HG02610 (cell line): Measurements from ENCODE around the gene DOCK9.
"Not testable (repeated sequence)": the region's sequence is repeated elsewhere in the genome, so short reads cannot be mapped to it uniquely, and the experiment has no call there.

Experiments
- ATAC-seq: cut with Tn5 transposase; IDR thresholded peaks from one replicate; pipeline ENCODE4 v1.9.1; 2021; ENCODE audit warnings: mild to moderate bottlenecking, moderate library complexity; ENCODE audit not compliant: unreplicated experiment

The DOCK9 gene

DNA sequence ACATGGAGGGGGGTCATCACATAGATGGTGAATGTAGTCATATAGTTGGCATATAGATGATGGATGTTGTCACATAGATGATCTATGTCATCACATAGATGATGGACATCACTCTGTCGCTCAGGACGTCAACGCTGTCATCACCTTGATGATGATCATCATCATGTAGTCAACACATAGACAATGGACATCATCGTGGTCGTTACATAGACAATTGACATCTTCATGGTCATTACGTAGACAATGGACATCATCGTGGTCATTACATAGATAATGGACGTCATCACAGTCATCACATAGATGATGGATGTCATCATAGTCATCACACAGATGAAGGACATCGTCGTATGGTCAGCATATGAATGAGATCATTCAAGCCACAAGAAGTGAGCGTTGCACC lies 196.8 kb downstream of the DOCK9 start:
- ATAC-seq, result no peak

DNA sequence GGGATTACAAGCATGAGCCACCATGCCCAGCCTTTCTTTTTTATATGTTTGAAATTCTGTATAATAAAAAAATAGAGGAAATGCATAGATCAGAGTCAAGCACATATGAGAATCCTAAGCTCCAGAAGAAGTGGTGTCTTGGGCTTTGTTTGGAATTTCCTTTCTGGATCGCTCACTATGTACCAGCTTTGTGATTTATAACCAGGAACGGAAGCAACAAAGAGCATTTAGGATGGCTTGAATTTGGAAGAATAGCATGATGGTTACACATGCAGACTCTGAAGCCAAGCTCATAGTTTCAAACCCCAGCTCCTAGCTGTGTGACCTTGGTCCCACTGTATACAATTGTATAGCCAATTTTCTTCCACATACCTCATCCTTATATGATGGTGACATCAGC lies 197.4 kb downstream of the DOCK9 start:
- no peak for ATAC-seq

DNA sequence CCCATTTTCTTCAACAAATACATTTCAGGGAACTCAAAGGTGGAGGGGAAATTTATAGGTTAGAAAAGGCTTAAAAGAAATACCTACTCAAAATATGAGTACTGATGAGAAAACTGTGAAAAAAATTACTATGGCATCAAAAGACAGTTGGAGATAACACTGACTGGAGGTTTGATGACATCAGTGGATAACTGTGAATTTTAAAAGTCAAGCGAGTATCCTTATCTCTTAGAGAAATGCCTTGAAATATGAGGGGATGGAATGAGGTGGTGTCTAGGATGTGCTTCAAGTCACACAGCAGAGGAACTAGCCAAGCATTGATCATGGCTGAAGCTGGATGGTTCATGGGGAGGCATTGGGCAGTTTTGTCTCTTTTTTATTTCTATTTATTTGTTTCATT lies 198.2 kb downstream of the DOCK9 start:
- ATAC-seq, result no peak

DNA sequence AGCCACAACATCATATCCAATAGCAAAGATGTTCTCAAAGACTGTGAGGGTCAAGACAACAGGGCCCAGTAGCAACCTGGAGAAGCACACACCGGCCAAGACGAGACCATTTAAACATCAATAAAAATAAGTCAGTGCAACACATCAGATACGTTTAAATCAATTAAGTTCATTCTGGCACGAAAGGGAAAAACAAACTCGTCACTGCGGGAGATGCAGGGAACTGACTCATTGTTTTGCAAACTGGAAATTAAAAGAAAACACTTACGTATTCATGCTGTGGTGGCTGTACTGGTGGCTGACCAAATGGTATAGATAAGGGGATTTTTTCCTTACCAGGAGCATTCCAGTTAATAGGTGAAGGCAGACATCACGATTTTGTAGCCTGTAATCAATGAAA lies 199.1 kb downstream of the DOCK9 start:
- ATAC-seq, result no peak

DNA sequence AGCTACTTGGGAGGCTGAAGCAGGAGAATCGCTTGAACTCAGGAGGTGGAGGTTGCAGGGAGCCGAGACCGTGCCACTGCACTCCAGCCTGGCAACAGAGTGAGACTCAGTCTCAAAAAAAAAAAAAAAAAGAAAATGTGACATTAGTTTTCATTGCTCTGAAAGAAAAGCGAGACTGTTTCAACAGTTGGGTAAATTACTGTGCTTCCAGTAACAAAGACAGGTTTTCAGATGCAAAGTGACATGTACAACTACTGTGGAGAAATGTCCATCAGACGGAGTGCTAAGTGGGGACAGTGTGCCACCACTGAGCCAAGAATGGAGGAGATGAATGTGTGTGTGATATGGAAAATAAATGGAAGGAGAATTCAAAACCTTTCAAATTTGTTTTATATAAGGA lies 201.2 kb downstream of the DOCK9 start:
- ATAC-seq, result no peak

DNA sequence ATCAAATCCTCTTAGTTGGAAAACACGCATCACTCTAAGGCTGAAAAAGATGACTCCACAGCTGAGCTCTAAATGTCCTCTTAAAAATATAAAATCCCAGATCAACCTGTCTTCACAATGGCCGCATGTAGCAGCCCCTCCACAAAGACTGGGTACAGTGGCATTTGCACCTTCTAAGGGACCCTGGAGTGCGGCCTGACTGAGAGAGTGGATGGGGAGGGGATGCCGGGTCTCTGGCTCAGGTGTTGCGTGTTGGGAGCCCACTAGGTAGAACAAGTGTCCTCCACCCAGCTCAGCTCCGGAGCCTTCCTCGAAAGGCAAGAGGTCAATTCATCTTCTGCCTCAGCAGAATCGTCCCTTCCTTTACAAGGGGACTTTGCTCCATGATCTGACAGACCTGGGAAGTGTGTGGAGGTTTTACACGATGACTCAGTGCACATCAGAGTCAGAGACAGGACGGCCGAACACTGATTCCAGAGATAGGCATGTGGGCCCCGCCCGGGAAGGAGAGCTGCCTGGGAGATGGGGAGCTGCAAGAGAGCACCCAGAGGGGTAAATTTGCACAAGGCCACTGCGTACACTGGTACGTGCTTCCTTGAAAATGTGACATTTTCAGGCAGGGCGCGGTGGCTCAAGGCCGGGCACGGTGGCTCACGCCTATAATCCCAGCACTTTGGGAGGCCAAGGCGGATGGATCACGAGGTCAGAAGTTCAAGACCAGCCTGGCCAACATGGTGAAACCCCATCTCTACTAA lies 201.8 kb downstream of the DOCK9 start:
- no peak for ATAC-seq

DNA sequence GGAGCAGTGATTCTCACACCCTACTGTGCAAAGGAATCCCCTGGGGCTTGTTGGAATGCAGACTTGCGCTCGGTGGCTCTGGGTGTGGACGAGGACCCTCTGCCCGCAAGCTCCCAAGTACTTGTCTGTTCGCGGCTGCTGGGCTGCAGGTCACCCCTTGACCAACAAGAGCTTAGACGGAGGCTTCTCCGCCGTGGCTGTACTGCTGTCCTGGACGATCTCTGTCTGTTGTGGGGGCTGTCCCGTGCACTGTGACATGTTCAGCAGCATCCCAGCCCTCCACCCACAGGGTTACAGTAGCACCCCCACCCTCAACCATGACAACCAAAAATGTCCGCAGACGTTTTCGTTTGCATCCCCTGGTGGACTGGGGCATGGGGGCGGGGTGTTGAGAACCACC lies 202.5 kb downstream of the DOCK9 start:
- no peak for ATAC-seq

DNA sequence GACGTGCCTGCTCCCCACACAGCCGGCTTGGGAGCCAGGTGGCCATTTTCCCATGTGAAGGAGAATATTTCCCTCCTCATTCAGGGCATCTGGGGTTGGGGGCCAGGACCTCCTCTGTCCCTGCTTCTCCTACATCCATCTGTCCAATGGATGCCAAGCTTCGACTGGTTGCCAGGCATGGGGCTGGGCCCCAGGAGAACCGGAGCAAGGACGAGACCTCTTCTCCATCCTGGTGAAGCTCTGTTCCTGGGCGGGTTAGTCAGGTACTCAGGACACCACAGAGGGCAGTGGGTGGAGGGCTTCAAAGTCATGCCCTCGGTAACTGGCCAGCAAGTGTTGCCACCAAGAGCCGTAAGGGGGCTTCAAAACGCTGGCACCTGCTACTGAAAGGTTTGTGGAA lies 203.1 kb downstream of the DOCK9 start:
- no peak for ATAC-seq

DNA sequence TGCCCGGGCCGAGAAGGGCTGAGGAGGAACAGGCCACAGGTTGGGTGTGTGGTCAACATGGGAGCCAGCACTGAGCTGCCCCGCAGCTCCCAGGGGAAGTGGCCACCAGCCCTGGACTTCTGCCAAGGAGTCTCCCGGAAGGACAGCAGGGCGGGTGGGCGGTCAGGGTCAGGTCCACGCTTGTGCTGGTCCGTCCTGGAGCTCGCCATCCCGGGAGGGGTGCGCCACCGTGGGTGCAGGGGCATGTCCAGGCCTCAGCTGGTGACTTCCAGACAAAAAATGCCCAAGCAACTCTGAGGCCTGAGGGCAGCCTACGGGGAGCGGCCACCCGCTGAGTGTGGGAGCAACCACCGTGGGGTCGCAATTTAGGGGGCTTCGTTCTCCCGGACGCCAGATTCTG lies 203.9 kb downstream of the DOCK9 start:
- no peak for ATAC-seq

DNA sequence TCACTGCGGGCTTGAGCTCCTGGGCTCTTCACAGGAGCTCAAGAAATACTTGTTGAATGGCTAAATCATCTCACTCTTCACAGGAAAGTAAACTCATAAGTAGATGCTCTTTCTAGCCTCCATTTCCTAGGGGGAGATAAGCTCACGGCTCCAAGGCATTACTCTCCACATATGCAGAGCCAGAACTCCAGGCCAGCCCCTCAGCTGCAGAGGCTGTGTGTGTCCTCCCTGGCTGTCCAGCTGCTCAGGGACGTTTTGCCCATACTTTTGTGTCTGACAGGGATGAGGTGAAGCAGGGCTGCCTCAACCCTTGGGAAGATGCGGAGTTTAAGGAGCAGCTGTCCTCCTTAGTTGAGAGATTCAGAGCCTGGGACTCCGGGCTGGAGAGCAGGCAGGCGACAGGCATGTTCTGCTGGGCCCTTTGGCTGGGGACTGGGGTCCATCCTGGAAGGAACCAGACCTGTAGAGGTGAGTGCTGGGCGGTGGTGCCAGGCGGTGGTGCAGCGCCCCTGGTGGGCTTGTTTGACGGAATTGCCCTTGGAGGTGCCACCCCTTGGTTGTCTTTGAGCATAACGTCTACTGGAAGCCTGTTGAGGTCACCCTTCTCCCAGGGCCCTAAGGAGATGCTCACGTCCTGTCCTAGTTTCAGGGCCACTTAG lies 204.9 kb downstream of the DOCK9 start:
- no peak for ATAC-seq

DNA sequence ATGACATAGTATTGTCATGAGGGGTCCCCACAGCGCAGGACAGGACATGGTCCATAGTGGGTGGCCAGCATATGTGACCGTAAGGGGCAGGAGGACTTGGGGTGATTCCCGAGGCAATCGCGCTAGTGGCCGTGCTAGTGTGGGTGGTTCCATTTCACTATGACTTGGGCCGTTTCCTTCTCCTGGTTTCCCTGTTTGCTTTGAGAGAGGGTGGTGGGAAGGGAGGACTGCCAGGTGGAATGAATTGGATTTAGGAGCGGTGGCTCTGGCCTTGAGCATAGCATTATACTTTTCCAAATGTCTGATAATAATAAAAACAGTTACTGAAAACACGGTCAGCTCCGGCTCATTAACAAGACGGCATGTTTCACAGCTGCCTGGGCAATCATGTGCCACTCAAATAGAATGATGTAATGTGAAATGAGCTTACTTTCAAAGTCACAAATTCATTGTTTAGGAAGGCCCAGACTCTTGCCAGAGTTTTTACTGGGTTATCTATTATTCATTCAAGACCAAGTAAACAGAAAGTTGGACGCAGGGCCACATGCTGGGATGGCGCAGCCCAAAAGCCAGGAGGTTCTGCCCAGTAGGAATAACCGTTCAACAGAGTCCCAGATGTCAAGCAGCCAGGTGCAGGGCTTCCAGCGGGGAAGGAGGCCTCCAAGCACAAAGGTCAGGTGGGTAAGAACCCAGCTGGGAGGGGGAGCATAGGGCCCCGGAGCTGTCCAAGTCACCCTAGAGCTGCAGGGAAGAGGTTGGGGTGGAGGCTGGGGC lies 205.8 kb downstream of the DOCK9 start:
- ATAC-seq, result no peak

DNA sequence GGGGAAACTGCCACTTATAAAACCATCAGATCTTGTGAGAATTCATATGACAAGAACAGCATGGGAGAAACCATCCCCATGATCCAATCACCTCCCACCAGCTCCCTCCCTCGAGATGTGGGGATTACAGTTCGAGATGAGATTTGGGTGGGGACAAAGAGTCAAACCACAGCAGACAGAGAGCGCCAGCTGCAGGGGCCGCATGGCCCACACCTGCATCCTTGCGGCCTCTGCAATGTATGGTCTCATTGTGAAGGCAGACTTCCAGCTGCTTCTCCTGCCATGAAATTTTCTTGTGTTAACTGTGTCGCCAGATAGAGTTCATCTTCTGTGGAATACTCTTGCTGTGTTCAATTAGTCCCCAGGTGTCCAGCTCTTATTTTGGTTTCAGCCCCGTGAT lies 208.1 kb downstream of the DOCK9 start:
- ATAC-seq, result no peak

DNA sequence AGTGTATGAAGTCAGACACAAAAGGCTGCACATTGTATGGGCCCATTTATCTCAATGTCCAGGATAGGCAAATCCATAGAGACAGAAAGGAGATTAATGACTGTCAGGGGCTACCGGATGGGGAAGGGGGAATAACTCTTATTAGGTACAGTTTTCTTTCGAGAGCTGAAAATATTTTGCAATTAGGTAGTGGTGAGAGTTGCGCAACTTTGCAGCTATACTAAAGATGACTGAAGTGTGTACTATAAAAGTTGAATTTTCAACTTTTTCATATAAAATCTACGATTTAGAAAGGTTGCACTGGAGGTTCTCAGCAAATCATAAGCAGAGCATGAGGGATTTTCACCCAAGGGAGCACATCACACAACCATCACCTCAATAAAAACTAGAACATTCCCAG lies 209.3 kb downstream of the DOCK9 start:
- ATAC-seq, result no peak

DNA sequence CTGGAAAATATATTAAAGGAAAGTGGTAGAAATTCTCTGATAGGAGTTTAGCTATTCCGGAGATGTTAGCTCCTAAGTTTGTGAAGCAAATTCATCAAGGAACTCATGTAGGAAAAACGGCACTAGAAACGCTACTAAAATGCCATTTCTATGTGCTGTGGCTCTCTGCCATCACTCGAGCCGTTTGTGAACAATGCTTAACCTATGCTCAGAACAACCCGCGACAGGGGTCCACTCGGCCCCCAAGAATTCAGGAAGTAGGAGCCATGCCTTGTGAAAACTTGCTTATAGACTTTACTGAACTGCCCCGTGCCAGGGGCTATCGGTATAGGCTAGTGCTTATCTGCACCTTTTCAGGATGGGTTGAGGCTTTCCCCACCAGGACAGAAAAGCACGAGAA lies 211.2 kb downstream of the DOCK9 start:
- ATAC-seq, result no peak

DNA sequence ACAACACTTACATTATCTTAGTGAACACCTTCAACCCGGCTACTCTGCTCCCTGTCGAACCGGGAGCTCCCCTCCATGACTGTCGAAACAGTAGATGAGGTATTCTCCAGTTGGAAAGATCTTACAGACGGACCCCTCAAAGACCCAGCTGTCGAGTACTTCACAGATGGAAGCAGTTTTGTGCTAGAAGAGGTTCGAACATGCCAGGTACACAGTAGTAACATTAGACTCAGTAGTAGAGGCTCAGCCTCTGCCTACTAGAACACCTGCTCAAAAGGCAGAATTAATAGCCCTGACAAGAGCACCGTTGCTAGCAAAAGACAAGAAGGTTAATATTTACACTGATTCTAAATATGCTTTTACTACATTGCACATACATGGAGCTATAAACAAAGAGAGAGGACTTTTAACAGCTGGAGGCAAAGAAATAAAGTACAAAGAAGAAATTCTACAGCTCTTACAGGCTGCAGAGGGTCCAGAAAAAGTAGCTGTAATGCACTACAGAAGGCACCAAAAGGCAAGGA lies 211.8 kb downstream of the DOCK9 start:
- no peak for ATAC-seq

DNA sequence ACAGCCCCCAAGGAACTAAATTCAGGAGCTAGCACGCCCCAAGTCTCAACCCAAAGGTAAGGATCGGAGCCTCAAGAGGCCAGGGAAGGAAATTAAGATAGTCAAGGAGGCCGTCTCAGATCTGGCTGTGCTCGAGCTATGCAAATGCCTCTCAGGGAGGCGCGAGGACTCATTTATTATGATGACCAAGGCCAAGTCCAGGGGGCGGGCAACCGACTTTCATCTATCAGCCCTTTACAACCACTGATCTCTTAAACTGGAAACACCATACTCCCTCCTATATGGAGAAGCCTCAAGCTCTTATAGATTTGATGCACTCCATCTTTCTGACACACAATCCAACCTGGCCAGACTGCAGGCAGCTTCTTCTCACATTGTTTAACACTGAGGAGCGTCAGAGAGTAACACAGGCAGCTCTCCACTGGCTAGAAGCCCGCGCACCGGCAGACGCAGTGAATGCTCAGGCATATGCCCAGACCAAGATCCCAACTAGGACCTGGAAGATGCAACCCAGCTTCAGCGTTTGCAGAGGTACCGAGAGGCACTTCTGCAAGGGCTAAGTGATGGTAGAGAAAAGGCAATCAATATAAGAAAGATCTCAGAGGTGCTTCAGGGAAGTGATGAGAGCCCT lies 215.8 kb downstream of the DOCK9 start:
- ATAC-seq, result peak; percentile 33

DNA sequence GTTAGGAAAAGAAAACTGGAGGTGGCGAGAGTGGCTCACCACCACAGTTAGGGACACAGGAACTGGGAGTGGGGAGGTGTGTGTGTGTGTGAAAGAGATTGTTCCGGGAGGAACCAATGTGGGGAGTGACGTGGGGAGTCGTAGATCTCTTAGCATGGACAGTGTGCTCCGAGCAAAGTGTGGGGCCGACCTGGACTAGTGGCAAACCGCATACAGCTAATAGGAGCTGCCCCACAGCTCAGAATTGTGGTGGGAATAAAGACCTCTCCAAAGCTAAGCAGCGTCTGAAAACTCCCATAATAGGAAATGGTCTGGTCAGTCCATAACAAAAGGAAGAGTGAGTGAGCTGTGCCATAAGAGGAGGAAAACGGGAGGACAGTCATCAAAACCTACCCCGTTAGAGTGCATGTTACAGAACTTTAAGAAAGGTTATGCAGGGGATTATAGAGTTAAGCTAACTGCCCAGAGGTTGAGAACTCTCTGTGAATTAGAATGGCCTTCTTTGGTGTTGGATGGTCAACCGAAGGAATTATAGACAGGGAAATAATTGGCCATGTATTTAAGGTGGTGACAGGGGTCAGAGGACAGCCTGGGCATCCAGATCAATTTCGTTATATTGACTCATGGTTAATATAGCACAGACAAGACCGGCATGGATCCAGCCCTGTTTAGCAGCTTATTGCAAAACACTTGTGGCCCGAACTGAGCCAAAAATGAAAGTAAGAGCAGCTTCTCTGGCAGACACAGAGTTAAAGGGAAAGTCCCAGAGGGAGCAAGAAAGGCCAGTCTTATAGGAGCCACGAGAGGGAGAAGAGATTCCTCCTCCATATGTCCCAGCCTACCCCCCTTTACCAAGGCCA lies 216.5 kb downstream of the DOCK9 start:
- peak; percentile 97 for ATAC-seq

DNA sequence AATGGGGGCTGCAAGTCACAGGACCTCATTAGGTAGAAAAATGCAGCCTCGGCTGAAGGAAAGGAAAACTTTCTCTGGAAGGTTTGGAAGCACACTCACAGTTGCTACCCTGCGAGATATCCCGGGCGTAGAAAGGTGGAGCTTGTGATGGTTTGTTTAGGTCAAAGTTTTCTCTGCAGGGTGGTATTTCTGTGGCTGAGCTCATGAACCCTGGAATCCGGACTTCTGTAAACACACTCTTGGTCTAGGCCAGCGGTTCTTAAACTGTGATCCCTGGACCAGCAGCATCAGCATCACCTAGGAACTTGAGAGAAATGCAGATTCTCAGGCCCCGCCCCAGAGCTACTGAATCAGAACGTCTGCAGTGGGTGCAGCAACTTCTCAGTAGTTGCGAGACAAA lies 222.1 kb downstream of the DOCK9 start:
- ATAC-seq, result no peak

DNA sequence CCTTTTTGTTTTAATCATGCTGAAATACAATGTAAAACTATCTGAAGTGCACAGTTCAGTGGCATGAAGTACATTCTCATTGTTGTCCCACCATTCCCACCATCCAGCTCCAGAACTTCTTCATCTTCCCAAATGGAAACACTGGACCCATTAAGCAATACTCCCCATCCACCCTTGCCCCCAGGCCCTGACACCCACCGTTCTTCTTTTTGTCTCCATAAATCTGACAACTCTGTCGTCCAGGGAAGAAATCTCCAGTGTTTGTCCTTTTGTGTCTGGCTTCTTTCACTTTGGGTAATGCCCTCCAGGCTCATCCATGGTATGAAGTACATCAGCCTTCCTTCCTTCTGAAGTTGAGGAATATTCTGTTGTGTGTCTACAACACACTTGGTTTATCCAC lies 222.7 kb downstream of the DOCK9 start:
- no peak for ATAC-seq

DNA sequence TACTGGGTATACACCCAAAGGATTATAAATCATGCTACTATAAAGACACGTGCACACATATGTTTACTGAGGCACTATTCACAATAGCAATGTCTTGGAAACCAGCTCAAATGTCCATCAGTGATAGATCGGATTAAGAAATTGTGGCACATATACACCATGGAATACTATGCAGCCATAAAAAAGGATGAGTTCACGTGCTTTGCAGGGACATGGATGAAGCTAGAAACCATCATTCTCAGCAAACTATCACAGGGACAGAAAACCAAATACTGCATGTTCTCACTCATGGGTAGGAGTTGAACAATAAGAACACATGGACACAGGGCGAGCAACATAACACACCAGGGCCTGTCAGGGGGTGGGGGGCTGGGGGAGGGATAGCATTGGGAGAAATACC lies 223.4 kb downstream of the DOCK9 start:
- ATAC-seq, result not testable (repeated sequence)
